ENCODE data around the gene FAM149A. TPM values are rescaled to one million over a fixed set of nuclear protein-coding genes. Genes with fewer than 3 reads are reported as not detected.

FAM149A gene
- total RNA-seq, 1 donor from 2014 or later, result 1.2 TPM

GRCh38 chr4:186137196-186137794 lies 32.8 kb downstream of the FAM149A start:
- Mint-ChIP-seq H3K4me1 (ENCODE audit: low read depth, unreplicated experiment) (peaks cover 16% of the 10 kb centered on the region), H3K36me3 (ENCODE audit: low read depth, unreplicated experiment) (no peaks in the 10 kb centered on the region), H3K4me3 (ENCODE audit: unreplicated experiment) (no peak overlapping the region), H3K27me3 (ENCODE audit: low read depth, unreplicated experiment) (peaks cover 9% of the 10 kb centered on the region), H3K27ac (ENCODE audit: unreplicated experiment) (no peak overlapping the region), H3K9me3 (ENCODE audit: unreplicated experiment) (no peaks in the 10 kb centered on the region)
- Histone ChIP-seq H3K27ac (ENCODE audit: low read depth, low read length) (no peak overlapping the region), H3K9me3 (ENCODE audit: insufficient read depth, low read depth, low read length) (no peaks in the 10 kb centered on the region), H3K79me2 (ENCODE audit: insufficient read depth, low read length) (no peaks in the 10 kb centered on the region), H3K4me2 (ENCODE audit: low read length) (no peak overlapping the region), H3K4me3 (ENCODE audit: insufficient read depth, low read depth, low read length) (no peak overlapping the region), H3K36me3 (ENCODE audit: insufficient read depth, low read length) (no peaks in the 10 kb centered on the region), H3K27me3 (ENCODE audit: insufficient read depth, low read length) (no peaks in the 10 kb centered on the region), H3K4me1 (ENCODE audit: insufficient read depth, low read length) (no peaks in the 10 kb centered on the region), H4K20me1 (ENCODE audit: insufficient read depth, low read length) (no peaks in the 10 kb centered on the region), H3K9ac (ENCODE audit: low read length) (no peak overlapping the region), H2AFZ (ENCODE audit: low read depth, low read length) (no peak overlapping the region)
- DNase-seq (ENCODE audit: low read depth) (peak; percentile 4), FAIRE-seq (peak; percentile 75)
- TF ChIP-seq CTCF (IDR thresholded peaks at IDR 0.05; ENCODE audit: insufficient read depth, low read depth, low read length) (peak; percentile 80), EZH2 (IDR thresholded peaks at IDR 0.05; ENCODE audit: insufficient read depth, low read length) (no peak)

GRCh38 chr4:186144198-186144945 lies 39.9 kb downstream of the FAM149A start:
- H3K9me3 Mint-ChIP-seq (ENCODE audit: unreplicated experiment), result no peaks in the 10 kb centered on the region
- no peaks in the 10 kb centered on the region for H3K4me1 Mint-ChIP-seq (ENCODE audit: low read depth, unreplicated experiment)
- H3K27me3 Mint-ChIP-seq (ENCODE audit: low read depth, unreplicated experiment), result peaks cover 24% of the 10 kb centered on the region
- no peak for TF ChIP-seq EZH2 (IDR thresholded peaks at IDR 0.05; ENCODE audit: insufficient read depth, low read length)
- peak; percentile 19 for TF ChIP-seq CTCF (IDR thresholded peaks at IDR 0.05; ENCODE audit: insufficient read depth, low read depth, low read length)
- H3K4me3 ChIP-seq (ENCODE audit: insufficient read depth, low read depth, low read length), result peak overlapping the region; percentile 61
- H3K79me2 ChIP-seq (ENCODE audit: insufficient read depth, low read length), result no peaks in the 10 kb centered on the region
- H3K9me3 ChIP-seq (ENCODE audit: insufficient read depth, low read depth, low read length), result no peaks in the 10 kb centered on the region
- no peak overlapping the region for H3K27ac ChIP-seq (ENCODE audit: low read depth, low read length)
- H3K4me3 Mint-ChIP-seq (ENCODE audit: unreplicated experiment), result peak overlapping the region; percentile 84
- H3K9ac ChIP-seq (ENCODE audit: low read length), result peak overlapping the region; percentile 69
- peak overlapping the region; percentile 81 for H2AFZ ChIP-seq (ENCODE audit: low read depth, low read length)
- H3K36me3 Mint-ChIP-seq (ENCODE audit: low read depth, unreplicated experiment), result no peaks in the 10 kb centered on the region
- no peaks in the 10 kb centered on the region for H3K27me3 ChIP-seq (ENCODE audit: insufficient read depth, low read length)
- DNase-seq (ENCODE audit: low read depth) (peak; percentile 52), FAIRE-seq (no peak)
- peaks cover 4% of the 10 kb centered on the region for H3K4me1 ChIP-seq (ENCODE audit: insufficient read depth, low read length)
- H3K36me3 ChIP-seq (ENCODE audit: insufficient read depth, low read length), result no peaks in the 10 kb centered on the region
- H3K4me2 ChIP-seq (ENCODE audit: low read length), result peak overlapping the region; percentile 89
- H3K27ac Mint-ChIP-seq (ENCODE audit: unreplicated experiment), result no peak overlapping the region
- no peaks in the 10 kb centered on the region for H4K20me1 ChIP-seq (ENCODE audit: insufficient read depth, low read length)
